Measurements from ENCODE around the gene ZFYVE27. TPM values are rescaled to one million over a fixed set of nuclear protein-coding genes. Genes with fewer than 3 reads are reported as not detected.

ZFYVE27 gene
- total RNA-seq, 2 experiments from 2014 or later, result 24.0 to 33.0 TPM

- Histone ChIP-seq H3K4me3 (ENCODE audit: low read depth, low read length, poor library complexity, severe bottlenecking) (no peak overlapping the region), H2AFZ (ENCODE audit: low read length) (no peak overlapping the region), H3K27ac (ENCODE audit: low read depth, low read length, poor library complexity, severe bottlenecking) (no peak overlapping the region), H3K36me3 (ENCODE audit: insufficient read depth, low read length) (peaks cover 92% of the 10 kb centered on the region), H3K9me2 (ENCODE audit: insufficient read depth, low read length) (no peaks in the 10 kb centered on the region), H3K4me2 (ENCODE audit: low read length) (no peak overlapping the region), H3K4me1 (ENCODE audit: insufficient read depth, low read length, poor library complexity, severe bottlenecking) (no peaks in the 10 kb centered on the region), H3K79me2 (ENCODE audit: insufficient read depth, low read depth, low read length) (no peaks in the 10 kb centered on the region), H4K20me1 (ENCODE audit: insufficient read depth, low read length) (no peaks in the 10 kb centered on the region), H3K9me3 (ENCODE audit: low read length) (no peaks in the 10 kb centered on the region)
- no peak for DNase-seq (ENCODE audit: low spot score)
- CTCF ChIA-PET (ENCODE audit: unreplicated experiment), result no interaction called here
- TF ChIP-seq, protein P1, sequence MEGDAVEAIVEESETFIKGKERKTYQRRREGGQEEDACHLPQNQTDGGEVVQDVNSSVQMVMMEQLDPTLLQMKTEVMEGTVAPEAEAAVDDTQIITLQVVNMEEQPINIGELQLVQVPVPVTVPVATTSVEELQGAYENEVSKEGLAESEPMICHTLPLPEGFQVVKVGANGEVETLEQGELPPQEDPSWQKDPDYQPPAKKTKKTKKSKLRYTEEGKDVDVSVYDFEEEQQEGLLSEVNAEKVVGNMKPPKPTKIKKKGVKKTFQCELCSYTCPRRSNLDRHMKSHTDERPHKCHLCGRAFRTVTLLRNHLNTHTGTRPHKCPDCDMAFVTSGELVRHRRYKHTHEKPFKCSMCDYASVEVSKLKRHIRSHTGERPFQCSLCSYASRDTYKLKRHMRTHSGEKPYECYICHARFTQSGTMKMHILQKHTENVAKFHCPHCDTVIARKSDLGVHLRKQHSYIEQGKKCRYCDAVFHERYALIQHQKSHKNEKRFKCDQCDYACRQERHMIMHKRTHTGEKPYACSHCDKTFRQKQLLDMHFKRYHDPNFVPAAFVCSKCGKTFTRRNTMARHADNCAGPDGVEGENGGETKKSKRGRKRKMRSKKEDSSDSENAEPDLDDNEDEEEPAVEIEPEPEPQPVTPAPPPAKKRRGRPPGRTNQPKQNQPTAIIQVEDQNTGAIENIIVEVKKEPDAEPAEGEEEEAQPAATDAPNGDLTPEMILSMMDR (conservative IDR thresholded peaks at IDR 0.05; ENCODE audit: low read length), result no peak
- no peak for TF ChIP-seq EZH2phosphoT487 (IDR thresholded peaks at IDR 0.05; ENCODE audit: borderline replicate concordance, low read depth, low read length)
- POLR2A ChIA-PET, result interaction anchor here (0.5 to 1.7 kb wide), 3 partner anchors 11 to 362 kb away, joined by 3 to 6 read pairs (median 4); partner anchors contain the start of gene ZFYVE27
- intact Hi-C loops (cut with micrococcal nuclease; ENCODE audit: unreplicated experiment), result no loop called here
- no TSS peak for BruUV-seq (replicated peaks)
Observed at GRCh38 chr10:97748116-97748515, 11.2 kb downstream of the ZFYVE27 start.

DNA sequence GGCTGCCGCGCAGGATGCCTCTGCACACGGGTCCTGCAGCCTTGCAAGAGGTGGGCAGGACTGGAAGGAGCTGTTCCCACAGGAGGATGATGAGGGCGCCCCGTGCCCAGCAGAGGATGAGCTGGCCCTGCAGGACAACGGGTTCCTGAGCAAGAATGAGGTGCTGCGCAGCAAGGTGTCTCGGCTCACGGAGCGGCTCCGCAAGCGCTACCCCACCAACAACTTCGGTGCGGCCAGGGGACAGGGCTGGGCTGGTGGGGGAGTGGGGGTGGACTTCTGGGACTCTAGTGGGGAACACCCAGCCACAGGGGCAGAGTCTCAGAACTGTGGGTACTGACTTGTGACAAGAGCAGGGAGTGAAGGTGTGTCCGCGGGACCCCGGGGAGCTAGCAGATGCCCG is 16.0 kb downstream of the ZFYVE27 start:
- Histone ChIP-seq H3K4me2 (ENCODE audit: low read length) (no peak overlapping the region), H3K4me3 (ENCODE audit: low read depth, low read length, poor library complexity, severe bottlenecking) (no peak overlapping the region), H3K4me1 (ENCODE audit: insufficient read depth, low read length, poor library complexity, severe bottlenecking) (no peaks in the 10 kb centered on the region), H2AFZ (ENCODE audit: low read length) (no peak overlapping the region), H3K27ac (ENCODE audit: low read depth, low read length, poor library complexity, severe bottlenecking) (no peak overlapping the region), H3K36me3 (ENCODE audit: insufficient read depth, low read length) (peaks cover 91% of the 10 kb centered on the region), H3K9me3 (ENCODE audit: low read length) (no peaks in the 10 kb centered on the region), H3K79me2 (ENCODE audit: insufficient read depth, low read depth, low read length) (no peaks in the 10 kb centered on the region), H4K20me1 (ENCODE audit: insufficient read depth, low read length) (no peaks in the 10 kb centered on the region), H3K9me2 (ENCODE audit: insufficient read depth, low read length) (no peaks in the 10 kb centered on the region)
- TF ChIP-seq, protein P1 (conservative IDR thresholded peaks at IDR 0.05; ENCODE audit: low read length), result no peak
- no peak for TF ChIP-seq EZH2phosphoT487 (IDR thresholded peaks at IDR 0.05; ENCODE audit: borderline replicate concordance, low read depth, low read length)
- no peak for DNase-seq (ENCODE audit: low spot score)
- ChIA-PET POLR2A (interaction anchor here (0.6 to 1.0 kb wide), 3 partner anchors 8 to 108 kb away, joined by 3 to 7 read pairs (median 4); no protein-coding TSS in a partner anchor), CTCF (ENCODE audit: unreplicated experiment) (no interaction called here)
- intact Hi-C loops (cut with micrococcal nuclease; ENCODE audit: unreplicated experiment), result no loop called here
- no TSS peak for BruUV-seq (replicated peaks)

DNA sequence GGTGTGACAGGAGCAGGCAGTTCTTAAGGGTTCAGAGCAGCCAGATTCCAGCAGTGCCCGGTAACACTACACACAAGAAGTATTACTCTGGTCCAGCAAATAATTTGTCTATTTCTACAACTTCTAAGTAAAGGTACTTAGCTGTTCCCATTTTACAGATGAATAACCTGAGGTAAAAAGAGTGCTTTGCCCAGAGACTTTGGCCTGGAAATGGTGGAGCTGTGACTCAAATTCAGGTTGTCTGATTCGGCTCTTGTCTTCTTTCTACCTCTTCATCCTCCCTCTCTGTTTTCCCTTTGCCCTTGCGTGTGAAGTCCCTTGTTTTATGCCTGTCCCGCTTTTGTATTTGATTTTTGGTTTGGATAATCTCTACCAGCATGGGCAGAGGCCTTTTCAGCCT is 17.8 kb downstream of the ZFYVE27 start:
- TF ChIP-seq, protein P1 (conservative IDR thresholded peaks at IDR 0.05; ENCODE audit: low read length), result no peak
- TF ChIP-seq EZH2phosphoT487 (IDR thresholded peaks at IDR 0.05; ENCODE audit: borderline replicate concordance, low read depth, low read length), result no peak
- peaks cover 83% of the 10 kb centered on the region for H3K36me3 ChIP-seq (ENCODE audit: insufficient read depth, low read length)
- ChIA-PET CTCF (ENCODE audit: unreplicated experiment) (no interaction called here), POLR2A (interaction anchor here (0.7 to 1.4 kb wide), 3 partner anchors 10 to 113 kb away, joined by 3 to 4 read pairs (median 3); no protein-coding TSS in a partner anchor)
- no peak for DNase-seq (ENCODE audit: low spot score)
- H3K4me1 ChIP-seq (ENCODE audit: insufficient read depth, low read length, poor library complexity, severe bottlenecking), result no peaks in the 10 kb centered on the region
- H3K4me3 ChIP-seq (ENCODE audit: low read depth, low read length, poor library complexity, severe bottlenecking), result no peak overlapping the region
- H2AFZ ChIP-seq (ENCODE audit: low read length), result no peak overlapping the region
- intact Hi-C loops (cut with micrococcal nuclease; ENCODE audit: unreplicated experiment), result no loop called here
- no peaks in the 10 kb centered on the region for H4K20me1 ChIP-seq (ENCODE audit: insufficient read depth, low read length)
- H3K9me3 ChIP-seq (ENCODE audit: low read length), result no peaks in the 10 kb centered on the region
- H3K79me2 ChIP-seq (ENCODE audit: insufficient read depth, low read depth, low read length), result no peaks in the 10 kb centered on the region
- H3K9me2 ChIP-seq (ENCODE audit: insufficient read depth, low read length), result no peaks in the 10 kb centered on the region
- no TSS peak for BruUV-seq (replicated peaks)
- no peak overlapping the region for H3K4me2 ChIP-seq (ENCODE audit: low read length)
- no peak overlapping the region for H3K27ac ChIP-seq (ENCODE audit: low read depth, low read length, poor library complexity, severe bottlenecking)

All from OCI-LY7 (cell line).